Measurements from ENCODE around the gene VPS37C. TPM values are rescaled to one million over a fixed set of nuclear protein-coding genes. Genes with fewer than 3 reads are reported as not detected.

VPS37C gene
- total RNA-seq, 1 experiment from 2014 or later, result 23.1 TPM

- H3K27me3 ChIP-seq (ENCODE audit: insufficient read depth, low read length), result no peaks in the 10 kb centered on the region
- H4K20me1 ChIP-seq (ENCODE audit: insufficient read depth), result no peaks in the 10 kb centered on the region
- CTCF ChIA-PET, result no interaction called here
- DNase-seq (ENCODE audit: low read depth, low spot score) (no peak), ATAC-seq (no peak)
- TF ChIP-seq RAD21 (IDR thresholded peaks at IDR 0.05; ENCODE audit: low read depth) (no peak), POLR2AphosphoS5 (IDR thresholded peaks at IDR 0.05; ENCODE audit: low read depth, low read length) (no peak), ZNF274 (IDR thresholded peaks at IDR 0.05; ENCODE audit: low read depth, low read length) (no peak), SRF (IDR thresholded peaks at IDR 0.05; ENCODE audit: low read depth) (no peak), TCF7L2 (IDR thresholded peaks at IDR 0.05; ENCODE audit: borderline replicate concordance, extremely low read depth, insufficient read depth, insufficient read length) (no peak), CTCF (IDR thresholded peaks at IDR 0.05 in 2 of 3, conservative IDR thresholded peaks at IDR 0.05 in 1 of 3; ENCODE audit: borderline replicate concordance in 1 of 3, insufficient read depth in 1 of 3, low read depth in 2 of 3, low read length in 2 of 3) (no peak), FOSL1 (IDR thresholded peaks at IDR 0.05; ENCODE audit: low read depth) (no peak), MAX (IDR thresholded peaks at IDR 0.05) (no peak), ZBTB33 (IDR thresholded peaks at IDR 0.05; ENCODE audit: extremely low read depth, insufficient replicate concordance, low read length) (no peak), EGR1 (IDR thresholded peaks at IDR 0.05; ENCODE audit: low read depth) (no peak)
- peaks cover 14 to 30% of the 10 kb centered on the region in 2 experiments; a peak in 3 of 4 replicates for H3K4me1 ChIP-seq (ENCODE audit: control insufficient read depth in 1 of 2, insufficient read depth in 2 of 2, low read length in 2 of 2)
- H3K79me2 ChIP-seq (ENCODE audit: insufficient read depth, low read length), result peaks cover 17% of the 10 kb centered on the region
- RAD21 ChIA-PET (ENCODE audit: low non-redundant PET in 1 of 2, low total read pairs in 2 of 2, uncharacterized antibody in 2 of 2, unreplicated experiment in 2 of 2), result no interaction called here
- intact Hi-C loops (cut with micrococcal nuclease), result no loop called here
- no peaks in the 10 kb centered on the region for H3K9me2 ChIP-seq (ENCODE audit: insufficient read depth)
- H3K9me3 ChIP-seq (ENCODE audit: control insufficient read depth in 1 of 2, insufficient read depth in 1 of 2, low read depth in 1 of 2, low read length in 2 of 2), result no peaks in the 10 kb centered on the region
- no peak overlapping the region for H3K4me3 ChIP-seq (replicated peaks in 1 of 2; ENCODE audit: low read depth in 1 of 2, low read length in 2 of 2)
- H3K36me3 ChIP-seq (ENCODE audit: control insufficient read depth in 1 of 2, insufficient read depth in 2 of 2, low read length in 2 of 2), result no peaks in the 10 kb centered on the region
- no TSS peak for BruUV-seq (replicated peaks)
- POLR2A ChIA-PET, result interaction anchor here (1.0 kb wide), 1 partner anchor 198 kb away, joined by 3 read pairs; the partner anchor contains the start of gene CYB561A3
- H3K4me2 ChIP-seq (ENCODE audit: low read length), result no peak overlapping the region
- no peak overlapping the region for H2AFZ ChIP-seq (ENCODE audit: low read depth, low read length, poor library complexity, severe bottlenecking)
- H3K9ac ChIP-seq (ENCODE audit: low read length), result no peak overlapping the region
- no peak overlapping the region for H3K27ac ChIP-seq (ENCODE audit: low read depth, low read length)
Measured at GRCh38 chr11:61163714-61164605, 2.7 kb upstream of the VPS37C start.

Measured in HCT116 (cell line).